HG03045 (cell line): ENCODE results near the gene XDH.

Source experiments
- ATAC-seq: cut with Tn5 transposase; IDR thresholded peaks from one replicate; pipeline ENCODE4 v1.9.1; 2021; ENCODE audit warnings: mild to moderate bottlenecking, moderate library complexity; ENCODE audit not compliant: unreplicated experiment

Gene XDH

DNA sequence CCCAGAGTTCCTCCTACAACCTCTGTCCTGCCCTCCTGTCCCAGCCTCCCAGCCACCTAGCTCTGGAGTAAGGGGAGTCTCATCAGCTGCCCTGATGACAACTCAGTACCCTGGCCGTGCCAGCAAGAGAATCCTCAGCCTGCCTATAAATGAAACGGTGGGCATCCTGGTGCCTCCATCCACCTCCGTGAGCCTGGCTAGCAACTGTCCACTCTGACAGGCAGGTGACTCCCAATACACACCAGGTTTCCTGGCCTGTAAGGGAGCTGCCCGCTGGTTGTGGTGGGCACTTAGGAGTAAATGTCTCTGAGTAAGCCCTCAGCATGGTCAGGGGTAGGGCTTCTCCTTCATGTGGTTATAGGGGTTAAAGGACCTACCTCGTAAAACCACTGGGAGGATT, 81.5 kb downstream of the XDH start:
- no peak for ATAC-seq

GRCh38 chr2:31332521-31332920, 82.0 kb downstream of the XDH start:
- no peak for ATAC-seq

DNA sequence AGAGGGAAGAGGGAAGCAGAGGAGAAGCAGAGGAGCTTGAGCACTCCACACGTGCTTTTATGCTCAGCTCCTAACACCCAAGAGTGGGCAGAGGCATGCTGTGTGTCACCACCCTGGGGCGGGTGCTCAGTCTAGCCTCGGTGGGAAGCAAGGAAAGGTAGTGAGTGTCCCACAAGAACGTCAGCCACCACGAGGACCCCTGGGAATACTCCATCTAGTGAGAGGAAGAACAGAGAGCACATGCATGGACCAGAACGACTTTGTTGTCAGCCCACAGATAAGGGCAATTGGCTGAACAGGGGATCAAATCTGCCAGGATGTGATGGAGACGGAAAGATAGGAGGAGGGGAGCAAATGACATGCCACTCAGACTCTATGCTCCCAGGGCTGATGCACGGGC, 83.4 kb downstream of the XDH start:
- ATAC-seq: no peak

- ATAC-seq: no peak
Measured at GRCh38 chr2:31329081-31329625, 85.4 kb downstream of the XDH start.

GRCh38 chr2:31328026-31328425, 86.5 kb downstream of the XDH start:
- ATAC-seq: no peak

GRCh38 chr2:31327505-31327904, 87.0 kb downstream of the XDH start:
- ATAC-seq: no peak

DNA sequence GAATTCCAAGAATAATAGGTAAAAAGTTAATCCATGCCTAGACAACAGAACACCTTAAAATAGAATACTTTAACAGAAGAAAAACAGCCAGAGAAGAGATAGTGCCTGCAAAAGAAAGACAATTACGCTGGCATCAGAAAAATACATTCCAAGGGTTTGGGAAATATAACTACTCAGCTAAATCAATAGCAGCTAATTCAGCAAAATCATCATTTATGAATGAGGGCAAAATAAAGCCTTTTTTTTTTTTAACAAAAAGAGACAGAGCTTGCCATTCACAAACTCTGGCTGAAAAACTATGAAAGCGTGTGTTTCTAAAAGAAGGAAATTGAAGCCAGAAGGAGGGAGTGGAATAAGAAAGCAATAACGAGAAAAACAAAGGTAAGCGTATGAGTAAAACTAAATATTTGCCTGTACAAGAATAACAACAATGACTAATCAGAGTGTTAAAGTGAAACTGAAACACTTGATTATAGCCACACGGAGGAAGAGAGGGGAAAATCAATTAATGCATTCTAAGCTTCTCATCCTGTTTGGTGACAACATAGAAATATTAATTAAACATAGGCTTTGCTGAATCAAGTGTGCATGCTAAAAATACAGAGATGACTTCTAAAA, 90.4 kb downstream of the XDH start:
- ATAC-seq: peak; percentile 58

GRCh38 chr2:31322371-31322770, 92.2 kb downstream of the XDH start:
- ATAC-seq: no peak

GRCh38 chr2:31319406-31320175, 95.0 kb downstream of the XDH start:
- ATAC-seq: peak; percentile 48

DNA sequence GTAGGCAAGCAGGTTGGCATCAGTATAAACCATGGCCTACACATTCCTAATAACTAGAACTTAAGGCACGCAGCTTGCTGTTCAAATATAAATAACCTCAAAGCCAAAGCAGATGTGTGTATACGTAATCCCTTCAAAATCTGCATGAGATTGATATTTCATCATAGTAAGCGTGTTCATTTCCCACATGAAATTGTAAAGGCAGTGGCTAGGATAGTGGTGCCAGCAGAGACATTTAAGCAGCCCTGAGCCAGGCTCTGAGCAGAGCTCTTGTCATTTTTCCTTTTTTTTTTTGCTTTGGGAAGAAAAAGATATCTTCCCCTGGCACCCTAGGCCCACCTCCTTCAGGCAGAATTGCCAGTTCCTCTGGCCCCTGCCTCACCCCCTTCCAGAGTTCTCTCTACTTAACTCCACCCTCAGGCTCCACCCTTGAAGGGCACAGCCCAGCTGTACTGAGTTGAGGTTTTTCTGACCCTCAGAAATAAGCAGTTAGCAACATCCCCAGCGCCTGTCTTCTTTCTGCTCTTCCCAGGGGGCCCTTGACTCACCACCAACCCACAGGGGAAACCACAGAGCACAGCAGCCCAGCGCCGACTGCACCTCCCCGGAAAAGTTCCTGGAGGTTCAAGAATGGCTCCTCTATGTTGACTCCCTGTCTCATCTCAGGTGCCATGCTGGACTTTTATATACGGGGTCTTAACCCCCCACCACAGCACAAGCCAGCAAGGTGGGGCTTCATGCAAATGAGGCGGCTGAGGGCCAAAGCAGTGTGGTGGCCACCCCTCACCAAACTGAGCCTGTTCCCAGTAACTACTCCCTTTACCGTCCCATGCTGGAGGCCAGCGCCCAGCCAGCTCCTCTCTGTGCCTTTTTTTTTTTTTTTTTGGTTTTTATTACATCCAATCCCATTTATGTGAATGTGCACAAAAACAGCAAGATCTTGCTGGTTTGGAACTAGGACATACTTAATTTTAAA, 95.9 kb downstream of the XDH start:
- ATAC-seq: peak; percentile 68

DNA sequence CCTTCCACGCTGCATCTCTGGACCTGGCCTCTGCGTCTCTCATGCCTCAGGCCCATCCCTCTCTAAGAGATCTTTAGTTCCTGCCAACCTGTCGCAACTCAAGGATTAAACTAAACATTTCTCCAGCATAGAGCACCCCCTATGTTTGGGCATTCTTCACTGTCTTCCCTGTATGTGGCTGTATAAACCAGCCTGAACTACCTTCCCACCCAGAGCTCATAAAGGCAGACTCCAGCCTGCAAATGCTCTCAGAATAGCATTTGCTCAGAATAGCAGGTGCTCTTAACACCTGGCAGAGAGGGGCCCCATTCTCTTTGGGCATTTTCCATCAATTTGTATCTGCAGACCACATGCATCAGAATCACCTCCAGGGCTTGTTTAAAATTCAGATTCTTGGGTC, 97.1 kb downstream of the XDH start:
- ATAC-seq: no peak

- no peak for ATAC-seq
Measured at GRCh38 chr2:31314761-31315160, 99.8 kb downstream of the XDH start.

- ATAC-seq: no peak
Measured at GRCh38 chr2:31312898-31313297, 101.6 kb downstream of the XDH start.

DNA sequence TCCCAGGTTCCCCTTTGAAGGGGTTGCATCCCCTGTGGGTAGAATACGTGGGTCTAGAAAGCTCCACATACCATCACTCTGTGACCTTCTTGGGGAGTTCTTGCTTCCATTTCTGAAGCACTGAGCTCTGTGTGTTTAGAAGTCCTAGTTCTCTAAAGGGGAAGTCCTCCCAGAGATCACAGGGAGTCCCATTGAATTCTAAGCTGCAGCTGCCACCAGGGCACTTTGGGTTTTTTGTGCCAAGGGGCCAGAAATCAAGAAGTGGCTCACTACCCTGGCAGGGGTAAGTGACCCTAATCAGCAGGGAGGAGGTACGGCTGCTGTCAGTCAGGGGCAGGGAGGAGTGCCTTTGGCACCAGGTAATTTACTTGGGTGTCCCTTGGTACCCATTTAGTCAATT, 109.7 kb downstream of the XDH start:
- ATAC-seq: no peak

DNA sequence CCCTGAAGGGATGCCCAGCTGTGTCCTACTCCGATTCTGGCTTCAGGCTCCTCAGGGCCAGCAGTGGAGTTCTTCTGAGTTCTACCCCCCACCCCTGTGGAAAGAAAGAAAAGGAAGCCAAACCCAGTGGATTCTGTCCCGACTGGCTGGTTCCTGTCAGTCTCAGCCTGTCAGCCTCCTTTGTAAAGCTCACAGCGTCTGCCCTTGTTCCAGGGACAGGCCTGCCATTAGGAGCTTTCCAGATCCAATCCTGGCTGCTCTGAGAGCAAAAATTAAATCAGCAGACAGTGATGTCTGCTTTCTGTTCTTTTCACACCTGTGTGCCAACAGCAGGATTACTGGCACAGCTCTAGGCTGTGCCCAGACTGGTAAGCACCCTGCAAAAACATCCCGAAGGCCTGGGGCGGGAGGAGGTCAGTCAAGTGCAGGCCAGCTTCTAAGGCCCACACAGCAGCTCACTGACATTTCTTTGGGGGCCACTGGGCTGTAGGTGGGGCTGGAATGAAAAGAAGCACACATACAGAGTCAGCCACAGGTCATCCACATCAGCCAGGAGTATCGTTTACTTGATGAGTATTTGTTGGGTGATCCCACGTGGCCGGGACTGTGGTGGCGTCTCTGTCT, 111.5 kb downstream of the XDH start:
- no peak for ATAC-seq

- ATAC-seq: no peak
Measured at GRCh38 chr2:31300309-31300708, 114.2 kb downstream of the XDH start.

DNA sequence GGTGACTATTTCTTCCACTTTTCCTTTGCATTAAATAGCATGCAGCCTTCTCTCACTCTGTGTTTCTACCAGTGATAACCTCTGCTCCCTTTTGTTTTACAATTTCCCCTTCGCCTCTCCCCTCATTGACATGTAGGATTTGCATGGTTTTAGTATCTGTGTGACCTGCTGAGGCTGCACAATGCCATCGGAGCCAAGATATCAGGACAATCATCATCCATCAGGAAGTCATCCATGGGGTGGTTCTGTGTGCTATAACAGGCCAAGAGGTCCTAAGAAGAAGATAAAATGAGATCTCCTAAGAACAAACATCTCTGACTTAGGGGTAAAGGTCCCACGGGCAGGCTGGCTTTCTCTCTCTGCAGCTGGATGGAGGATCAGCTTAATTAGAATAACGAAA, 115.0 kb downstream of the XDH start:
- no peak for ATAC-seq

- ATAC-seq: no peak
Measured at GRCh38 chr2:31297751-31298150, 116.8 kb downstream of the XDH start.

- ATAC-seq: no peak
Measured at GRCh38 chr2:31296641-31297287, 117.8 kb downstream of the XDH start.

DNA sequence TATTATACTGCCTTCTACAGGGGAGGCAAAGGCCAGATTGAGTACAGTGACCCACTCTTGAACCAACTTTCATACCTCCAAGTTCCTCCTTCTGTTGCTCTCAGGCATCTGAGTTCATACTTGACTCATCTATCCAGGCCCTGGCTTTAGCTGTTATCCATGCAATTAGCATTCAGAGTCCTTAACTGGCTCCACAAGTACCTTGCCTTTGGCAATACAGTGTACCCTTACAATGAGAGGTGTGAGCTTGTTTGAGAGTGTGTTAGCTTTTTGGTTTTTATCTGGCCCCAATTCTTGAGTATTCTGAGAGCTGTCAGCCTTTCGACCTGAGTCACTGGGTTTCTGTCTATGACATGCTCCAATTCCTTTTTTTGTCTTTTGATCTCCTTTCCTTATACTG, 120.3 kb downstream of the XDH start:
- ATAC-seq: no peak
